Measurements from ENCODE around the gene ANXA6.

The ANXA6 gene

DNA sequence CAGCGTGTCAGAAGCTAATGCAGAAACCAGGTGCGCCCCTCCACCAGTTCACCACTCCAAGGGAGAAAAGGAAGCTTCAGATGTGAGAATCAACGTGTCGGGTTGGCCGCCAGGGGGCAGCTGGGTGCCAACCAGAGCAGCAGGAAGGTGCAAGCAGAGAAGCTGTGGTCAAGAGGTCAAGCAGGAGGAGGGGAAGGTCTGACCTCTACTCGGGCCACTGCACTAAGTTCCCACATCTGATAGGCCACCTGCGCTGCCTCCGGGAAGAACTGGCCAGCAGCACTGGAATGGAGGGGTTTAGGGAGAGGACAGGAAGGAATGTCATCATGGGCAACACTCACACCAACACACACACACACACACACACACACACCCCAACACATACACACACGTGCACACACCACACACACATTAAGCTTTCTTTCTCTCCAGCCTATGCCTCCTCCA, 31.4 kb downstream of the ANXA6 start:
- peak; percentile 34 to 66 (median 59) for DNase-seq

DNA sequence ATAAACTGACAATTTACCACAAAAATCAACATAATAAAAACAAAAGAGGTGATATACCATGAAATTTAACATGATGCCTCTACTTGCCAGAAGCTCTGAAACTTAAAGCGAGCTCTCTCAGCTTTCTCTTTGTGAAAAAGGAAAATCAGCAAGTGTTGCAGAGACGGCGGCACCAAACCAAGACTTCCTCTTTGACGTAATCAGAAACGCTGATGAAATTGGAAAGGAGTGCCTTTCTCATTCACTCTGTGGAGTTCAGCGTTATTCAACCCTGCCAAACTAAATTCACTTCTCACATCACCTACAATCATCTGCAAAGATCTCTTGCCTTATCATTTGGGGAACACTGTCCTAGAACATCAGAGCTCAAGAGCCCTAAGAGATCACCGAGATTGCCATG, 32.2 kb downstream of the ANXA6 start:
- peak in 1 of 5 donors; percentile 35 for DNase-seq

DNA sequence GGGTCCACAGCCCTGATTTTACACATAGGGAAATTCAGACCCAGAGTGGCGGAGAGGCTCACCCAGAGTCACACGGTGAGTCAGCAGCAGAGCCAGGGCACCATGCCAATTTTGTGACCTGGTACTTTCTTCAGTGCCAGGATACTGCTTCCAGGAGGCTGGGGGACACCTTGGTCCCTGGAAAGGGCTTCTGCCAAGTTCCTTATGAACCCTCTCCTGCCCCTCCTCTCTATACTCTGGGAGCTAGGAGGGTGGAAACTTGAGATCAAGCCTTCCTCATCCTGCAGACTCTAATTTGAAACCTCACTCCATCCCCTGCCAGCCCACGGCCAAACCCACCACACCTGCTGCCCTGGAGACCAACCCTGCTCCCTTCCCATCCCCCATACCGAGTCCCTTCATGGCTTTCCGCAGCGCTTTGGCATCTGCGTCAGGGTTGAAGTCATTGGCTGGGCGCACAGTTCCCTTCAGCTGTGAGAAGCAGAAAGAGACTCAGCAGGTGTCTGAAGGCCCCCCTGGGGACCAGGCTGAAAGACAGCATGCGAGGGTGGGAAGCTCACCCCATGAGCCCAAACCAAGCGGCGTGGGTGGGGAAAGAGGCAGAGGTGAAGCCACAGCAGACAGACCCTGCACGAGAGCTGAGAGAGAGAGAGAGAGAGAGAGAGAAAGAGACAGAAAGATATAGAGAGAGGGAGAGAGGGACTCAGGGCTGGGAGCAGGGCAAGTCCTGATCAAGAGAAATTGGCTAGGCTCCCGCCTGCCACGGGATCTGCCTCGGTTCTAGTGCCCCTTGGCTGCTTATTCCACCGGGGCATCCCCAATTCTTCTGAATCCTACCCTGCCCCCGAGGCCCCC, 33.5 kb downstream of the ANXA6 start:
- DNase-seq: no peak

GRCh38 chr5:151122828-151123227, 34.8 kb downstream of the ANXA6 start:
- no peak for DNase-seq

DNA sequence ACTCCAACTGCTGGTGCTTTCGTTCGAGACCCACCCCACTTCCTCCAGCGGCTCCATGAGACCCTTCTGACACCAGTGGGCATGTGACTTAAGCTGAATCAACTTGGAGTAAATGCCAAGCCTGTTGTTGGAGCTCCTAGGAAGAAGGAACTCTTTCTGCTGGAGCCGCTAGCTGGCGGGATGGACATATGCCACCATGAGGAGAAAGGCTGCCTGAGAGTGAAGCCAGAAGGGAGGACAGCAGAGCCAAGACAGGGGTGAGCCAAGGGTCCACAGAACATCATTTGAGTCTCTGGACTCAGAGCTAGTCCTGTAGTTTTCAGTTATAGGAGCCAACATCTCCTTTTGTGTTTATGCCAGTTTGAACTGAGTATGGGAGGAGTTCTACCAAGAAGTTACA, 35.9 kb downstream of the ANXA6 start:
- DNase-seq: no peak

- no peak for DNase-seq
Measured at GRCh38 chr5:151121095-151121494, 36.5 kb downstream of the ANXA6 start.

GRCh38 chr5:151118913-151119575, 38.5 kb downstream of the ANXA6 start:
- DNase-seq: no peak

GRCh38 chr5:151115272-151115905, 42.2 kb downstream of the ANXA6 start:
- DNase-seq: peak; percentile 34 to 65 (median 52)

DNA sequence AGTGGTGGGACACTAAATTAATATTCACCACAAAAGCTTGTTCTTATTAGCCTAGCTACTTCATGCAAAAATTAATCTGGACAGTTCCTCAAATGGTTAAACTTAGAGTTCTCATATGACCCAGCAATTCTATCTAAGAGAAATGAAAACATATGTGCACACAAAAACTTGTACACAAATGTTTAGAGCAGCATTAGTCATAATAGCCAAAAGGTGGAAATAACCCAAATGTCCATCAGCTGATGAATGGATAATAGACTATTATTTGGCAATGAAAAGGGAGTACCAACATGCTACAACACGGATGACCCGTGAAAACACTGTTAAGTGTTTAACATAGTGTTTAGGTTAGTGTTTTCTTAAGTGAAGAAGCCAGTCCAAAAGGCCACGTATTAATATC, 43.9 kb downstream of the ANXA6 start:
- DNase-seq: no peak

DNA sequence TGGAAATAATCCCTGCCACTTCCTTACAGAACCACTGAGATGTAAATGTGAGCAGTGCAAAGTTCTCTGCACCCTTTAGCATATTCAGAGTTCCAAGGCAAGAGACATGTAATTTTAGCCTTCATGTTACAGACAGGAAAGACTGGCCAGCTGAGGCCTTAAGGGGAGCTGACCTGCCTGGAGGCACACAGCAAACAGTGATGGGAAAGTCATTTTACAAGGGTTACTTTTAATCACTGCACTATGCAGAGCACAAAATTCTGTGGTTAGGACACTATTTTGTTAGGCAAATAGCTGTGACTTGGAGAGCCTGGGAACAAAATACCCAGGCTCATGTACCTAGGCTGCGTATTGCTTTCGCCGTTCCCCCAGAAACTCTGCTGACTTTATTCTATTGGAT, 46.6 kb downstream of the ANXA6 start:
- DNase-seq: no peak

DNA sequence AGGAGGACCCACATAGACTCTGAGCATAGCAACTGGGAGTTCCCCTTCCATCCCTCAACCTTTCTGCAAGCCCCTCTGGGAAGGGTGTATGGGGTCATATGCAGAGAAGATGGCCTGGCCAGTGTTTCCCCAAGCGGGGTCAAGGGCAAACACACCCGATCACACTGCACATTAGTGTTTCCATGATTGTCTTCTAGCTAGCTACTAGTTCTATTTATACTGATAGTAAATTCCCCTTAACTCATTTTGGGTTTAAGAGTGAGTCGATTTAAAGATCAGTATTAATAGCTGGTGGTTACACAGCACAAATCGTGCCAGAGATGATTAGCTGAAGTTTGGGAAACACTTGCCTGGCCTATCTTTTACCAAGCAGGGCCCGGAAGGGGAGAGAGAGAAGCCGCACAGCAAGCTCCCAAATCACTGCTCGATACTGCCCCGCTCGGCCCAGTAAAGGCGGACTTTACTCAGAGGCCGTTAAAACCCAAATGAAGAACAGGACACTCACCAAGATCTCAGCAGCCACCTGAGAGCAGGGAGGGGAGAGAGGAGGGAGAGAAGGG, 47.4 kb downstream of the ANXA6 start:
- DNase-seq: no peak

DNA sequence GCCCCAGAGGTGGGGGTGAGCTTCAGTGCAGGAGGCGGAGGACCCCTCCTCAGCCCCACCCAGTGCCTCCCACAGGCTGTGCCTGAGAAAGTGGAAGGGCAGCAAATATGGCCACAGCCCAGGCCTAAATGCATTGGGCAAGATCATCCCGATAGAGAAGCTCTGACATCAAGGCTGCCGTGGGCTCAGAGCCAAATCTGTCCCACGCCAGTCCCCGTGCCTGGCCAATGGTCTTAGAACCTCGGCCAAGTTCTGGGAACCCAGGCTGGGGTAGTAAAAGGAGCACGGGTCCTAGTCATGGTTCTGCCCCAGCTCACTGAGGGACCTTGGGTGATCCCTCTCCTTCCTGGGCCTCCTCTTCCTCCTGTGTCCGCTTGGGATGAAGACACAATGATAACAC, 49.0 kb downstream of the ANXA6 start:
- DNase-seq: no peak

DNA sequence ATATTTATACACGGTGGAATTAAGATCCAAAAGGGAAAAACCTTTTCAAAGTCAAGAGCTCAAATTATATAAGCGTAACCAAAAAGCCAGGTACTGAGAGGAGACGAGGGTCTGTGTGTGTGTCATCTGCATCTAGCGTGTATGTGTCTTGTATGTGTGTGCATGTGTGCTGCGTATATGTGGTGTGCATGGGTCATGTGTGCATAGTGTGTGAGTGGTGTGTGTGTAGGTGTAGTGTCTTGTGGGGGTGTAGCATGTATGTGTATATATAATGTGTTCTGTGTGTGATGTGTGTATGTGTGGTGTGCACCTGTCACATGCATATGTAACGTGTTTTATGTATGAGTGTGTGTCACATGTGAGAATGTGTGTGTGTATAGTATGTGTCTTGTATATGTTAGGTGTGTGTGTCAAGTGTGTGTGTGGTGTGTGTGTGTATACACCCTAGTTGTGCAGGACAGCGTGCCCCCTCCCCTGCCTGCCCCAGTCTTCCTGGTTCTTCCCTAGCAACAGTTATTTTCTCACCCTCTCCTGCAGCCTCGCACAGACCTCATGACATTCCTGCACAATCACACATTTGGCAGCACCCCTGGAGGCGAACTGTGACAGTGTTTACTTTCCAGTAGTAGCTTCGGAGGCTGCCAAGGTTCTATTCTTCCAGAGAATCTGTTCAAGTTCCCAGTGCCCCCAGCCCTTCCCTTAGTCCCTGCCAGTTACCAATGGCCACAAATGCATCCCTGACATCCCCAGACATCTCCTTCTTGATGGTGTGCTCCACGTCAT, 49.6 kb downstream of the ANXA6 start:
- DNase-seq: no peak

DNA sequence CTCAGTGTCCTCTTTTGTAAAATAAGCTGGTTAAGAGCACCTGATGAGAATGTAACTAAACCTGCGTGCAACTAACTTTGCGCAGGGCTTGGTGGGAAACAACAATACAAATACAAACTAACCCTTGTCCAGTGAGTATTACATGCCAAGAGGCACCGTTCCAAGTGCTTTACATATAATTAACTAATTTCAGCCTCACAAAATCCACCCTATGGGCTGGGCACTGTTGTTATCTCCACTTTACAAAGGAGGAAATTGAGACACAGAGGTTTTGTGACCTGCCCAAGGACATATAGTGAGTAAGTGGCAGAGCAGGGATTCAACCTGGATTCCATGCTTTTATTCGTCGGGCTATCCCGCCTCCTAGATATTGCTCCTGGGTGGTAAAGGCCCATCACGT, 50.5 kb downstream of the ANXA6 start:
- DNase-seq: no peak

GRCh38 chr5:151106509-151106908, 51.1 kb downstream of the ANXA6 start:
- DNase-seq: no peak

GRCh38 chr5:151106043-151106442, 51.5 kb downstream of the ANXA6 start:
- no peak for DNase-seq

DNA sequence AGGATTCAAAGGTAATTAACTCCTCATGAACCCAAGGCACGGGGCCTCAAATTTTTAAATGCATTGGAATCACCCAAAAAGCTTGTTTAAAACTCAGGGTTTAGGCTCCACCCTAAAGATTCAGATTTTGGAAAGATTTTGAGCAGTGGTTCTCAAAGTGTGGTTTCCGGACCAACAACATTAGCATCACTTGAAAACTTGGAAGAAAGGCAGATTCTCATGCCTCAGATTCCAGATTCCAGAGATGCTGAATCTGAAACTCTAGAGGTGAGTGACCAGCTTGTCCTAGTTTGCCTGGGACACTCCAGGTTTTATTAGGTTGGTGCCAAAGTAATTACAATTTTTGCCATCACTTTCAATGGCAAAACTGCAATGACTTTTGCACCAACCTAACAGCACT, 52.0 kb downstream of the ANXA6 start:
- no peak for DNase-seq

GRCh38 chr5:151104795-151105194, 52.8 kb downstream of the ANXA6 start:
- DNase-seq: no peak

- DNase-seq: no peak
Measured at GRCh38 chr5:151101746-151102145, 55.8 kb downstream of the ANXA6 start.

- no peak for DNase-seq
Measured at GRCh38 chr5:151101151-151101550, 56.4 kb downstream of the ANXA6 start.

DNA sequence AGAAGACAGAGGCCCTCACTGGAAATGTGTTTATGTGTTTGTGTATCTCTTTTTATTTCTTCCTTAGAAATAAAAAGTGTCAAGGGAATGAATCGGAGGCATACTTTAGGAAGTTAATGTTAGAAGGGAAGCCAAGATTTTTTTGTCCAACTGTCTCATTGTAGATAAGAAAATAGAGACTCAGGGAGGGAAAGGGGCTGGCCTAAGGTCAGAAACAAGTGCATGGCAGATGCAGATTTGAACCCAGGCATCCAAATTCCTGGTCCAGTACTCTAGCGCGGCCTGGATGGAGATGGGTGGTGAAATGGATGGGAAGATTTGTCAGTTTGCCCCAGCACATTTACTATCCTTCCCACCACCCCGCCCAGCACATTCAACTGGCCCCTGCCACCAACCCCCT, 56.9 kb downstream of the ANXA6 start:
- DNase-seq: no peak

GRCh38 chr5:151098768-151099121, 58.8 kb downstream of the ANXA6 start:
- no peak for DNase-seq
